Fibroblast of peridontal ligament (primary cell): ENCODE data around the gene ECT2.
"Not testable (repeated sequence)": the region's sequence is repeated elsewhere in the genome, so short reads cannot be mapped to it uniquely, and the experiment has no call there.

ENCODE experiments used
- DNase-seq: peaks from one replicate; pipeline ENCODE4 v3.0.0-alpha.2; 2010; ENCODE audit errors: extremely low read depth

ECT2 gene

GRCh38 chr3:172735014-172735413 is 15.5 kb upstream of the ECT2 start:
- no peak for DNase-seq

- DNase-seq = no peak
Observed at GRCh38 chr3:172739462-172739861, 11.1 kb upstream of the ECT2 start.

- peak; percentile 45 for DNase-seq
Observed at GRCh38 chr3:172746475-172746874, 4.1 kb upstream of the ECT2 start.

GRCh38 chr3:172749230-172749965 is 1.1 kb upstream of the ECT2 start:
- peak; percentile 98 for DNase-seq

- no peak for DNase-seq
Observed at GRCh38 chr3:172750069-172750367, 508 bp upstream of the ECT2 start.

GRCh38 chr3:172751175-172751704 is 714 bp downstream of the ECT2 start:
- peak; percentile 29 for DNase-seq

GRCh38 chr3:172752651-172753050 is 2.1 kb downstream of the ECT2 start:
- no peak for DNase-seq

- no peak for DNase-seq
Observed at GRCh38 chr3:172753125-172753524, 2.6 kb downstream of the ECT2 start.

- not testable (repeated sequence) for DNase-seq
Observed at GRCh38 chr3:172760416-172760815, 9.9 kb downstream of the ECT2 start.

GRCh38 chr3:172766241-172766640 is 15.7 kb downstream of the ECT2 start:
- no peak for DNase-seq

GRCh38 chr3:172766718-172767405 is 16.3 kb downstream of the ECT2 start:
- no peak for DNase-seq

GRCh38 chr3:172770382-172770781 is 19.9 kb downstream of the ECT2 start:
- no peak for DNase-seq

GRCh38 chr3:172771672-172772071 is 21.1 kb downstream of the ECT2 start:
- DNase-seq = no peak

GRCh38 chr3:172776049-172776717 is 25.7 kb downstream of the ECT2 start:
- DNase-seq = peak; percentile 89

GRCh38 chr3:172777901-172778300 is 27.4 kb downstream of the ECT2 start:
- no peak for DNase-seq

- DNase-seq = no peak
Observed at GRCh38 chr3:172782235-172782634, 31.7 kb downstream of the ECT2 start.

GRCh38 chr3:172786036-172786435 is 35.5 kb downstream of the ECT2 start:
- peak; percentile 32 for DNase-seq

GRCh38 chr3:172787019-172787418 is 36.5 kb downstream of the ECT2 start:
- no peak for DNase-seq

- no peak for DNase-seq
Observed at GRCh38 chr3:172787746-172788145, 37.2 kb downstream of the ECT2 start.

GRCh38 chr3:172799246-172799645 is 48.7 kb downstream of the ECT2 start:
- no peak for DNase-seq

- DNase-seq = no peak
Observed at GRCh38 chr3:172800156-172800555, 49.6 kb downstream of the ECT2 start.

GRCh38 chr3:172803489-172803888 is 53.0 kb downstream of the ECT2 start:
- no peak for DNase-seq

- DNase-seq = no peak
Observed at GRCh38 chr3:172804323-172804722, 53.8 kb downstream of the ECT2 start.
